ENCODE measurements around the gene S100A6.
"Not testable (repeated sequence)": the region's sequence is repeated elsewhere in the genome, so short reads cannot be mapped to it uniquely, and the experiment has no call there.

Gene S100A6

DNA sequence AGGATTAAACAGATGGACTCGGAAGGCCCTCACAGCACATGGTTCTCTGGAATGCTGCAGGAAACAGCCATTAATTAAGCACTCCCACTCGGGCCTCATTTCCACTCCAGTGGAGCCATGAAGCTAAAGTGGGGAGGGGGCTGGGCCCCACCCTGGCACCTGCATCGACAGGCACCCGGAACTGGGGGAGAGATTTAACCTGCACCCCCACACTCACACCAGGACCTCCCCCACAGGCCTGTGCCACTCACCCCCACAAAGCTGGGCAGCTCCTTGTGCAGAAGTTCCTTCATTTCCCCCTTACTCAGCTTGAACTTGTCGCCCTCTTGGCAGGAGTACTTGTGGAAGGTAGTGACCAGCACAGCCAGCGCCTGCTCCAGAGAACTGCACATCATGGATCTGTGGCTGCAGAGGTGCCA, 27.7 kb upstream of the S100A6 start:
- DNase-seq = no peak

DNA sequence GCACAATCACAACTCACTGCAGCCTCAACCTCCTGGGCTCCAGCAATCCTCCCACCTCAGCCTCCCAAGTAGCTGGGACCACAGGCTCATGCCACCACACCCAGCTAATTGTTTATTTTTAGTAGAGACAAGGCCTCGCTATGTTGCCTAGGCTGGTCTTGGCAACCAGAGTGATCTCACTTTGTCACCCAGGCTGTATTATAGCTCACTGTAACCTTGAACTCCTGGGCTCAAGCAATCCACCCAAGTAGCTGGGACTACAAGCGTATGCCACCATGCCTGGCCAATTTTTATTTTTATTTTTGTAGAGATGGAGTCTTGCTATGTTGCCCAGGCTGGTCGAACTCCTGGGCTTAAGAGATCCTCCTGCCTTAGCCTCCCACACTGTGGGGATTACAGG, 26.2 kb upstream of the S100A6 start:
- DNase-seq = not testable (repeated sequence)

DNA sequence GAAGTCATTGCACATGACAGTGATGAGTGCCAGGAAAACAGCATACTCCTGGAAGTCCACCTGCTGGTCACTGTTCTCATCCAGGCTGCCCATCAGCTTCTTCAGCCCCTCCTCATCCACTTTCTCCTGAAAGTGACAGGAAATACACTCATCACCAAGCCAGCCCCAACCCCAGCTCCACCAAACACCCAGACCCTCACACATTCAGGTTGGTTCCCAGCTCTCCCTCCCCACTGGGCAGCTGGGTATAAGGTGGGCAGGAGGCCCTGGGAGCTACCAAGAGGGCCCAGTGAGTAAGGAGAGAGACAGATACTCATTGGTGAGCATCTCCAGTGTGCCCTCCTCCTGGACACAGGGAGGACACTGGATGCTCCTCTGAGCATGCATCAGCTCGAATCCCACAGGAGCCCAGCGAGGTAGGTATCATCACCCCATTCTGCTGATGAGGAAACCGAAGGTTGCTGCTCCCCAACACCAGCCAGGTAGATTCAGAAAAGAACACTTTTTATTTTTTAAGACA, 25.7 kb upstream of the S100A6 start:
- no peak for DNase-seq

DNA sequence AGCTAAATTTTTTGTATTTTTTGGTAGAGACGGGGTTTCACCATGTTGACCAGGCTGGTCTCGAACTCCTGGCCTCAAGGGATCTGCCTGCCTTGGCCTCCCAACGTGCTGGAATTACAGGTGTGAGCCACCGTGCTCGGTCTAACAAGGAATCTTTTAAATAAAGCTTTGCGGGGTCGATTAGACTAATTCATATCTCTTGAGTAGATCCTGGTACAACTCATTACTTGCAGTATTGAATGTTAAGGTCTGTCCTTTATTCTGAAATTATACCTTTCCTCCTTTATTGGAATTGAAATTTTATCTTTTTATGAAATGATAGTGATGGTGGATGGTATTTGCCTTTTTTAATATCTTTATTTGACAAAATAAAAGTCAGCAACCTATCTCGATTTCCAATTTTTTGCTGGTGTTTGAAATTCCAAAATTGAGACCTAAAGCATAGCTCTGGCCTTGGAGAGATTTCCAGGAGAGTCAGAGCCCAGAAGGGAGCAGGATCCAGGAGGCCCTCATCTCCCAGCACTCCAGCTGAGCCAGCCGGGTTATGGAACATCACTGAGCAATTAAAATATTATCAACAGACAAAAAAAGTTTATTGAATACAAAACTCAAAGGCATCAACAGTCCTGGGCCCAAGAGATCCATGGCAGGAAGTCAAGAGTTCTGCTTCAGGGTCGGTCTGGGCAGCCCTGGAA, 25.1 kb upstream of the S100A6 start:
- no peak for DNase-seq

DNA sequence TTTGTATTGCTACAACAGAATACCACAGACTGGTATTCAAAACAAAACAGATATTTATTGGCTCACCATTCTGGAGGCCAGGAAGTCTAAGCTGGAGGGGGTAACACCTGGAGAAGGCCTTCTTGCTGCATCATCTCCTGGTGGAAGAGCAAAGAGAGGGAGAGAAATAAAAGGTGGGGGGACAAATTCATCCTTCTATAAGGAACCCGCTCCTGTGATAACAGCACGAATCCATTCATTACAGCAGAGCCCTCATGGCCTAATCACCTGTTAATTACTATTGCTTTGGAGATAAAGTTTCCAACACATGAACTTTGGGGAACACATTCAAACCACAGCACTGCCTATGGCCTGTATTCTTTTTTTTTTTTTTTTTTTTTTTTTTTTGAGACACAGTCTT, 24.4 kb upstream of the S100A6 start:
- no peak for DNase-seq

DNA sequence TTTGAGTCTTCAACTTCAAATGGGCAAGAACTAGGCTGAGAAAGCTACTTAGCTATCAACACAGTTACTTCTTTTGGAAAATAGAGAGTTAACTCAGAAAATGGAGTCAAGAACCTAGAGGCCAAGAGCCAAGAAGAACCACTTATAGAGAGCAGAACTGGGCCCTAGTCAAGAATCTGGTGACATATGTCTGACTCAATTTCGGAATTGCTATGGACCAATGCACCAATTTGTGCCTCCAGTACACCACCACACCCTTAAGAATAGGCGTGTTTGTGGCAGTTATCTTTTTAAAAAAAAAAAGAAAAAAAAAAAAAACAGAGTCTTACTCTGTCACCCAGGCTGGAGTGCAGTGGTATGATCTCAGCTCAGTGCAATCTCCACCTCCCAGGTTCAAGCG, 22.1 kb upstream of the S100A6 start:
- DNase-seq = no peak

DNA sequence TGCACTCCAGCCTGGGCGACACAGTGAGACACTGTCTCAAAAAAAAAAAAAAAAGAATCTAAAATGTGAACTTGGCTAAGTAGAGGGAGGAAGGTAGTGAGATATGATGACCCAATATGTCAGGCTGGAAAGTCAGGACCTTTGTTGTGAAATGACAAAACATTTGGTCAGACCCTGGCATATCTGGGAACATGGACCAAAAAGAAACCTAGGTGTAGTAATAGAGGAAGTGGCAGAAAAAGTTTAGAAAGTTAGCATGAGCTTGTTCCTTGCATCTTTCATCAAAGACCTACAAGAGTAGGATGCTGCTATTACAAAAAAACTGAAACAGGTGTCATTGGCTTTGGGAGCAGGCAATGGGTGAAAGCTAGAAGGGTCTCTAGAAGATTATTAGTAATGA, 20.6 kb upstream of the S100A6 start:
- DNase-seq = no peak

DNA sequence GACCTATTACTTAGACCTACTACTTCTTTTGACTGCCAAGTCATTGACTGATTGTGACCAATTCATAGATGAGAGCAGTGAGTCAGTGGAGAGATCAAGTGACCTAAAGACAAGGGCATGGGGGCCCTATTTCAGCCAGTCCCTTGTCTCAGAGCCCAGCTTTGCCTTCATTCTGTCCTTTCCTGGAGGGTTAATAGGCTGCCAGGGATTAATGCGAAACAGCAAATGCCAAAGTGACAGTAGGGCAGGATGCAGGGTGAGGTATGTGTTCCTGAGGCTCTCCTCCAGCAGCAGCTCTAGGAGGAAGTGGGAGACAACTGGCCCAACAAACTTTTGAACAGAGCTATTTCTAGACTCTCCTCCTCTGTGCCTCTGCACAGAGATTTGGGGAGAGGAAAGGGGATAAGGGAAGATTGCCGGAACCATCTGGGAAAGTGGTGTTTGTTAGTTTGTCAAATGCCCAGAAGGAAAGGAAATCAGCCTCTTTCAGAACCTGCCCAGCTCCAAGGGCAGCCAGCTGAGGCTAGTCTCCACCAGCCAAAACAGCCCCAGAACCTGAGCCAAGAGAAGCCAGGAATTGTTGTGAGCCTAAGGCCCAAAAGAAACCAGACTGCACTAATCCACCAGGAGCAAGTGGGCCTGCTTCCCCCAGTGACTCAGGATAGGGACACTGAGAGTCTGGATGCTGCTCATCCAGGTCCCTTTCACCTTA, 18.2 kb upstream of the S100A6 start:
- no peak for DNase-seq

DNA sequence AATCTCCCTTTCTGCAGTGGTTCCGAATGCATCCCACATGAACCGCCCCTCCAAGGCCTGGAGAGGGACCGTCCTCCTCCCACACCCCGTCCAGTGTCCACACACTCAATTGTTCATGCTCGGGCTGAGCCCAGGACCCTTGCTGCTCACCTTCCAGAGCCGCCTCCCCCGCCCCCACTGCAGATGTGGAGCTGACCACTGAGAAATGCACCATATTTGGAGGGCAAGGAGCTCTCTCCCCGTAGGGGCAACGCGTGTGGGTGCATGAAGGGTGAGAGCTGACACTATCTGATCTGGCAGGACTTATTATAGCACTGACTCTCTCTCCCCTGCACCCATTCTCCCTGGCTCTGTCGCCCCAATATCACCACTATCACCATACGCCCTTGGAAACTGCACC, 17.3 kb upstream of the S100A6 start:
- DNase-seq = no peak

DNA sequence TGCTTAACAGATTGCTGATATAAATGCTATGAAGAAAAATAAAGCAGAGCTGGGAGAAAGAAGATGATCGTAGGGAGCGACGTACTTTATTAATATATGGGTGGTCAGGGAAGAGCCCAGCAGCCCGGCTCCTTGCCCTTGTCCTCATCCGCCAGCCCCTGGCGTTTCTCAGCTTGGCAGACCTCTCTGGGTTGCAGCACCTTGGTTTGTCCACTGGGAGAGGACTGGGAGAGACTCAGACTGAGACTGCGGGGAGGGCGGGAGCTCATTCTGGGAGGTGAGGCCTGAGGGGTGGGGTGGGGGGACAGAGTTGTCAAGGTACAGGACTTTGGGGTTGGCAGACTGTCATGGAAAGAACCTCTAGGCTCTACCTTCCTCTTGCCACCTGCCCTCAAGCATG, 16.5 kb upstream of the S100A6 start:
- DNase-seq = no peak

DNA sequence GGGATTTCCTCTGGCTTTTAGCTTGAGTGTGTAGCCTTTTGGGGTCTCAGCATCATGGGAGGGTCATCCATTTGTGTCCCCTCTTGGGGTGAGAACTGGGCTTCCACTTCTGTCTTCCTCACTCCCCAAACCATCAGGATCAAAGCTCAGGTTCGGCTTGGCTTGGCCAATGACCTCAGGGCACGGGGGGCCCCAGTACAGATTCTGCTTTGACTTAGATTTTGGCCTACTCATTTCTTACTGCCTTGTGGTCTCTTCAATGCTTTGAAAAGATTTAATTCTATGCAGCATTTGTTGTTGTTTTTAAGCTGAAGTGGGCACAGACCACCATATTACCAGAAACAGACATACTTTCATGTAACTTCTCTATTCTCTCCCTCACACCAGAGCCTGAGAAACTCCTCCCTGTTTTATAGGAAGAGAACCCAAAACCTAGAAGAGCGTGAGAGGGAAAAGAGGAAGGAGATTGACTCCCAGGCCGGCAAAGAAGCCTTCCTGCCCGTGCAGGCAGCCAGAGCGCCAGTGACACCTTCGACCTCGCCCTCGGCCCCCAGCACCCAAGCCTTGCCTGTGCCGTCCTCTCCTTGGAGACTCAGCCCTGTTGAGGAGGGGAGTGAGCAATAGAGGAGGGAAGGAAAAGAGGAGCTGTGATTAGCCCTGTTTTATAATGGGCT, 15.2 kb upstream of the S100A6 start:
- DNase-seq = no peak

DNA sequence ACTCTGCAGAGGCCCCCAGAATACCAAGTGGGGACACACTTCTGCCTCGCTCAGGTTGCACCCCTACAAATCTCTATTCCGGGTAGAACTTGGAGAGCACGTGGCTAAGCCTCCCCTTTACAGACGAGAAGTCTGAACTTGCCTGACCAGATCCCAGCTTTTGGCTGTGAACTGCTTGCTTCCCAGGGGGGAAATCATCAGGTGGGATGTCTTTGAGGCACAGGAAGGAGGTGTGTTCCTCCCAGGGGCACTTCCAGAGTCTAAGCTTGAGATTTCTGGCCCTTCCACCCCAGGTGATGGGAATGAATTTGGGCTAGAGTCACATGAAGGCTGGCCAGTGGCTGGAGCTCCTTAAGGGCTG, 14.6 kb upstream of the S100A6 start:
- DNase-seq = no peak

DNA sequence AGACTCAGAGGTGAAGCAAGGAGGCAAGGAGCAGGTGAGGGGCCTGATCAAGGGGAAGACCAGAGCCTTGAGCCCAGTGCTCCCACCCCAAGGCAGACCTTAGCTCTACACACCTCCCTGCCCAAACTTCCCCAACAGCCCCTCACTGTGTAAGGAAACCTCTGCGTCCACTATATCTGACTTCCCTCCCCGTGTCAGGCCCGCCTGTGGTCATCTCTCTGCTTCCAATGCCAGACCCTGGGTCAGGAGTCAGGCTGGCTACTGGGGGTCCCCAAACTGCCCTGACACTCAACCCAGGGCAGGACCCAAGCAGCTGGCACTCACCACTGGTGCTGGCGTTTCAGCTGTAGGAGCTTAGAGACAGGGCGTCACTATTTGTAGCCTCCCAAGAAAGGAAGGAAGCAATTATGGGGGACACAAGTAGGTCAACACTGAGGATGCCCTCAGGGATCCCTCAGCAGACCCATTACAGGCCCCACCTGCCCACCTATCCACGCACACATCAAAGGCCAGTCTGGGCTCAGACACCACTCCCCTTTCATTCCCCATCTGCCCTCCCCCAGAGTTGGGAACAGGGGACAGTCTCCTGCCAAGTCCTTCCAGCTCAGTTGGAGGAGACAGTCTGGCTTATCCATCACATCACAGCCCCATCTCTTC, 14.1 kb upstream of the S100A6 start:
- no peak for DNase-seq

DNA sequence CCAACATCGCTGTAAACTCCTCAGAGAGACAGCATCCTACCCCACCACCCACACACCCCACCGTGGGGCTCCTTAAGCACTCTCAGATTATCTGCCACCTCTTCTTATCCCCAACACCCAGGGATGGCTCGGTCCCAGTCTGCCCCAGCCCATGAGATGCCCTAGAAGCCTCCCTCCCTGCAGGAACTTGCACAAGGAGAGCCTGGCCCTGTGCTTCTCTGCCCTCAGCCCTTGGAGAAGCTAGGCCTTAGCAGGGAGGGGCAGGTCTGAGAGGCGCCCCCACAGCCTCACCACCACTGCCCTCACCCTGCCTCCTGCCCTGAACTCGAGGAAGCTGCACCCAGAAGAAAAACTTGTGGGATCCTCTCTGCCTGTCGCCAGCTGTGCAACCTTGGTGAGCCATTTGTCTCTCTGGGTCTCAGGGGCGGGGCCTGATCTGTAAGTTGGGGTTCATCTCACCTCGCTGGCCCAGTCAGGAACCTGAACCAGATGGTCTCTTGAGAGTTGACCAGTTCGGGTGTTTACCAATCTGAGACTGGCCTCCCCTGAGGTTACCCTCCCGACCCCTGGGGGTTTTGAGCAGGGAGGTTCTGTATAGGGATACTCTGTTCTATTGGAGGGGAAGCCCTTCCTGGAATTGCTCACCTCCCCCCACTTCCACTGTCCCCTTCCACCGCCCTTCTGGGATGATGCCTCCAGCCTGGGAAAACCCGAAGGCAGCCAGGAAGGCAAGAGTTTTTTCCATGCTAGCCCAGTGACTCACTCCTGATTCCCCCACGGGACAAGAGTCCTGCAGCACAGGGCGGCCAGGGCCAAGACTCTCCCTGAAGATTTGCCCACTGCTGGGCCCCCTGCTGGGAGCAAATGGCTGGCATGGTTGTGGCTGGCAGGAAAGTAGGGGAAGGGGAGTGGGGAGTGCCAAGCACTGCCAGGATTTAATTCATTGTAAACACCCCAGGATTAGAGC, 13.2 kb upstream of the S100A6 start, which contains the start of gene S100A3:
Gene S100A3, minus strand, starts transcription at position 537 of the 967 bp plus-strand sequence. CDS start 773 bp downstream, outside the sequence.
- DNase-seq = no peak

DNA sequence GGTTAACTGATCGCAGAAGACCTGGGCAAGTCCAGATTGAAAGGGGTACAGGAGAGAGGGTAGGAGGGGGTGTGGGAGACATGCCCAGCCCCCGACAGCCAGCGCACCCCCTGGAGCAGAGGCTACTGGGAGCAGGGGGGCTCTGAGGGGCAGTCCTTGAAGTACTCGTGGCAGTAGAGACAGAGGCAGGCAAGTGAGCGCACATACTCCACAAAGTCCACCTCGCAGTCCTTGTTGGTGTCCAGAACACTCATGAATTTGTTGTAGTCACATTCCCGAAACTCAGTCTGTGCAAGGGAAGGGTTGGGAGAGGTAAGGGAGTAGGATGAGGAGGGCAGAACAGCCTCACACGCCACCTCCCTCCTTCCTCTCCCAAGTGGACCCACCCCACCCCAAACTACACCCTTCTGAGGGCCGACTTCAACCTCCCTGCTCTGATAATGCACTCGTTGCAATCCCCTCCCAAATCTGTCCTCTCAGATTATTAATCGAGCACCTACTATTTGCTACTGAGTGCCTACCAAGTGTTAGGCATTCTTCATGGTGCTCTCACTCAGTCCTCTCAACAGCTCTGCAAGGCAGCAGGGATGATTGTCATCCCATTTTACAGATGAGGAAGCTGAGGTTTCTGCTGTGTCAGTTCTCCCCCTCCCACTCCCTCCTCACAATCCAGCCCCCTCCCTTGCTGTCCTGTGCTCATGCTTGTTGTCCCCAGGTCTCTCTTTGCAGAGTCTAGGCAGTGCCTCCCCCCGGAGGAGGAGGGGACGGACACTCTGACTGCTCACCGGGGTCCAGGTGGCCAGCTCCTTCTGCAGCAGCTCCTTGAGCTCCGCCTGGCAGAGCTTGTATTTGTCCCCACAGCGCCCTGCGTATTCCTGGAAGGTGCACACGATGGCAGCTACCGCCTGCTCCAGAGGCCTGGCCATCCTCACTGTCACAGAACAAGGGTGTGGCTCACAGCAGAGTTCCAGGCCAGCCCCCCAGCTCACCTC, 12.1 kb upstream of the S100A6 start:
- no peak for DNase-seq

DNA sequence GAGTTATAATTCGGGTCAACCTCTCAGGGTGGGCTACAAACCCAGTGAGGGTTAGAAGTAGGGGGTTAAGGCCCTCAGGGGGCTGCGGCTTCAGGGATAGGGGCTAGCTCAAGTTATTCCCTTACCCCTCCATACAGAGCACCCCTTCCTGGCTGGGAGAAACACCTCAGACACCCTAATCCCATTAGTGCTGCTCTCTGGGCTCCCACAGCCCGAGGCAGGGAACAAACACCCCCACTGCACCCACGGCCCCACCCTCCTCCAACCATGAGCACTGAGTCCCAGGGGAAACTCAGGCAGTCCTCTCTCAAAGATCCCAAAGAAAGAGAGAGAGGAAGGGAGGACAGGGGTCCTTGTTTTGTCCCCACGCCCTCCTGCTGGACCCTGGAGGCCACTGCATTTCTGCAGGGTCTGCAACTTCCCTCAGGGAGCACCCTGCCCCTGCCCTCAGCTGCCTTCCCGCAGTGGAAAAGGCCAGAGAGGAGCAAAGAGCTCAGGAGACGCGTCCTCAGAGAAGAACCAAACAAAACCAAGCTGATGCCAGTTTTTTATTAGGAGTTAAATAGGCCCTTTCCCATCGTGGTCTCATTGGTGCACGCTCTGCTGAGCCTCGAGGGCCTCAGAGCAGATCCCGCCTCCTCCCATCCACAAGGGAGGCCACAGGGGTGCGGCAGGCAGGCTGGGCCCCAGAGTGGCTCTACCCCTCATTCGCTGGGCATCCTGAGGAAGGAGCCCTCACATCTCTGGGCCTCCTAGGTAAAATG, 11.2 kb upstream of the S100A6 start:
- DNase-seq = no peak

DNA sequence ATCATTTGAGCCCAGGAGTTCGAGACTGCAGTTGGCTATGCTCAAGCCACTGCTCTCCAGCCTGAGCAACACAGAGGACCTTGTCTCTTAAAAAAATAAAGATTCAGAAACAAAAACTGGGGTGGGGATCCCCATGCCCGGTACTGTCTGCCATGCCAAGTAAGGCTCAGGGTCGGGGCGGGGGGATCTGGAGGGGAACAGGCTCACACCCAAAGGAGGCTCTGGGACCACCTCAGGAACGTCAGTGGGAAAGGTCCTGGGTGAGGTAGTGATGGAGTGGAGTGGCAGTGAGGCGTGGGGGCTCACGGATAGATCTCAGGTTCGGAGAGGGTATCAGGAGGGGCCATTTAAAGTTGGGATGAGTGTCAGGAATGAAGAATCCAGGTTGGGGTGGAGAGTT, 10.6 kb upstream of the S100A6 start:
- no peak for DNase-seq

DNA sequence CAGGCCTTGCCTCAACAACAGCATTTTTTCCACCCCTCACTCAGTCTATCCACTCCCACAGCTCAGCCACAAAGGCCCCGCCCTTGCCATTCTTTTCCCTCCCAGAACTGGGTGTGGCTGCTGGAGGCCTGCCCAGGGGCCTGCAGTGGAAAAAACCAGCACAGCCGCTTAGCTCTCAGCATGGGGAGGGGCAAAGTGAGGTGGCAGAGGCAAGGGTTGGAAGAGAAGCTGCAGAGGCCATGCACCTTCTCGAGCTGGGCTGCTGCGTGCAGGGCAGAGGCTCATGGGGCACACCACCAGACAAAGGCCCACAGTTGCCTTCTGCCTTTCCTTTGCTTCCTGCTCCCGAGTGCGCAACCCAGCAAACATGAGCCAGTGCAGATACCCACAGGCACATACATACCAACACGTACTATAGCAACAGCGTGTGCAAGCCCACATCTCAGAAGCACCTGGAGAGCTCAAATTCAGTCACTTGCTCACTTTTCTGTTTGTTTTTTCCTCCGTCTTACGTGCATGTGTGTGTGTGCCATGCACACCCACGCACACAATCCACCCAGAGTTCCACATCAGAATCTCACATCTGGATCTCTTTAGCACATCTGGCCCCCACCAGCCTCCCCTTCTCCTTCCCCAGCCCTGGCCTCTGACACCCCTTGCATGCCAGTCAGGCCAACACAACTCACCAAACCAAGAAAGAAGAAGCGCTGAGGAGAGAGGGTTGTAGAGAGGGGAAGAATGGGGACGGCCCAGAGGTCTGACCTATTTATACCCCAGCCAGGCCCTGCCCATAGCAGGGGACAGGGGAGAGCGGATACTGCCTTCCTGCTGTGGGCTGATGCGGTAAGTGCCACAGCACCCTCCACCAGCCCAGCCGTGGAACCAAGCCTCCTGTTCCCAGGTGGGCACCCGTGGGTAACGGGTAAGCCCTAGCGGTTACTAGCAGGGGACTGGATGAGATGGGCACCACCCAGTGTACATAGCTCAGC, 9.6 kb upstream of the S100A6 start, which contains the start of gene S100A4:
Gene S100A4, minus strand, starts transcription at position 740 of the 989 bp plus-strand sequence. CDS start 1,012 bp downstream, outside the sequence.
- DNase-seq = peak; percentile 67 to 90 (median 85)

All from stimulated activated naive CD4-positive, alpha-beta T cell (primary cell).